CD4-positive, alpha-beta T cell treated with Interleukin-6 for 4 hours (primary cell): Measurements from ENCODE around the gene PRPF38B.

Experiments
- DNase-seq: peaks from one replicate; pipeline ENCODE4 v3.0.0-alpha.2; 2020; ENCODE audit warnings: mixed read lengths

PRPF38B gene

DNA sequence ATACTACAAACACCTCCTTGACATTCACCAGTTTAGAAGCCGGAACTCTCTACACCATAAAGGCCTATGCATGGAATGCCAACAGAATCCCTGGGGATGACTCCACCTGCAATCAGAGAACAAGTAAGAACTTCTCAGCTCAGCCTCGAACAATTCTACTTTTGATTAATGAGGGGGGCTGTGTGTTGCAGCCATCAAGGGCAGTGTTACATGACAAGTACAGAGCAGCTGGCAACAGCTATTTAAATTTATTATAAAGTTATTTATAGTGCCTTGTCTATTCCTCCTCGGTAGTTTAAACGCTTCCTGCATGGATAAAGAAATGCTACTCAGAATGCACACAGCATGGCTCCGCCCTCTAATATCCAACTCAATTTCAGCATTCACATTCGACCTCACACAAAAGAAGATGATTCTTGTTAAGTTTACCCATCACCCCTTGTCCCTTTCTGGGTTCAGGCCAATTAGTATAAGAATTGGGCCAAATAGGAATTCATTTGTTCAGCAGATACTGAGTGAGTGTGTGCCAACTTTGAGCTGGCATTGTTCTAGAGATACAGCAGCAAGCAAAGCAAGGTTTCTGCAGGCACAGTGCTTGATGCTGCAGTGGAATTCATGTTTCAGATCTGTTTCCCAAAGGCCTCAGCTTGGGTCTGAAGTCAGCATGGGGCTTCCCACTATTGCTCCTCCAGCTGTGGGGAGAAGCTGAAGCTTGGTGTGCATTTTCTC is 27.0 kb downstream of the PRPF38B start:
- no peak for DNase-seq

DNA sequence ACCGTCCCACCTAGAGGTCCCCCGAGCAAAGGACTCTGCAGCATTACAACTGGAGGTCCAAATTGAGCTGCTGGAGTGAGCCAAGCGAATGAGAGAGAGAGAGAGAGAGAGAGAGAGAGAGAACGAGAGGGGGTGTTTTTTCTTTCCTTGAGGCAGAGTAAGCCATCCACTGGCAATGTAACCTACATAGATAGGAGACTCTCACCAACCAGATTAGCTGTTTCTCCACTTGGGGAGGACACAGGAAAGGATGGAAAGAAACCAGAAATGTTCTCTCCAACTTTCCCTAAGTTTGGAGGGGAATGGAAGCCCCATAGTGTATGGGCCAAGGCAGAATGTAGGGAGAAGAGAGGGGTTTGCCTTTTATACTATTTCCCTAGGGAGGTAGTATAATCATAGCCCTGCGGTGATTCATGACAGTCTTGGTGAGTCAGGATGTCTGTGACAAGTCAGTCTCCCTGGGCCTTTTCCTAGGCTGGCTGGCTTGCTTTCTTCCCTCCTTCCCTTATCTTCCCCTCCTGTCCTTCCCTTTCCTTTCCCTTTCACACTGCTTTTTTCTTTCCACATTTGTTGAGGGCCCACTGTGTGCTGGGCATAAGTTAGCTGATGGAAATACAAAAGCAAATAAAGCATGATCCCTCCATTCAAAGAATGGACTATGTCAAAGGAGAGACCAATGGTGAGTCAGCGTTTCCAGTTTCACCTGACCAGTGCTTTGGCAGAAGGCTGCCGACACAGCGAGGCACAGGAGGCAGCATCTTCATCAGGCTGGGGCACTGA is 27.7 kb downstream of the PRPF38B start:
- DNase-seq: no peak

DNA sequence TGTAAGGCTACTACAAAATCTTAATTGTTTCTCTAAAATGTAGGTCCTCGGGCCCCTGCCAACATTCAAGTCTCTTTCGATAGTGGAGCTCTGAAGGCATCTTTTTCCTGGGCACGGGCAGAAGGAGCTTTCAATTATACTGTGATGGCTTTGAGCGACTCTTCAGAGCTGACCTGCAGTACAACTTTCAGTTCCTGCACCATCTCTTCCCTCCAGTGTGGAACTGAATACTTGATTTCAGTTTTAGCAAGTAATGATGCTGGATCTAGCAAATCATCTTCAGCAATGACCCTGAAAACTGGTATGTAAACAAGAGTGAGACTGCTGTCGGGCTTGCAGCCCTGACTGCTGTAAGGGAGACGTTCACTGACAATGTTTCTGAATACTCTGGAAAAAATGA is 30.2 kb downstream of the PRPF38B start:
- no peak for DNase-seq

DNA sequence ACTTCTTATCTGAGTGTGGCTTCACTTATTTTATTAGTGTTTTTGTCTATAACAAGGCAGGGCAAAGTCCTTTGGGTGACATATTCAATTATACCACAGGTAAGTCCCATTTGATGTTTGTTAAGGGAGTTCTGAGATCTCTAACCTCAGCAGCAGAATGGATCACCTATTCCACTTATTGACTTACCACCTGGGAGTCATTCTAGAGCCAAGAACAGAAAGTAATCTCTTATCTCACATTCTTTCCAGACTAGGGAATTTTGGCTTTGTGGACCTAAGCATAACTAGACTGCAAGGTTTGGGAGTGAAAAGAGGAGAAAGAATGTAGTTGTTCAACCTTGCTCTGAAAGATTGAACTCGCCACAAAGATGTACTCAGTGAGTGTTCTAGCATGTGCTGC is 33.8 kb downstream of the PRPF38B start:
- no peak for DNase-seq

DNA sequence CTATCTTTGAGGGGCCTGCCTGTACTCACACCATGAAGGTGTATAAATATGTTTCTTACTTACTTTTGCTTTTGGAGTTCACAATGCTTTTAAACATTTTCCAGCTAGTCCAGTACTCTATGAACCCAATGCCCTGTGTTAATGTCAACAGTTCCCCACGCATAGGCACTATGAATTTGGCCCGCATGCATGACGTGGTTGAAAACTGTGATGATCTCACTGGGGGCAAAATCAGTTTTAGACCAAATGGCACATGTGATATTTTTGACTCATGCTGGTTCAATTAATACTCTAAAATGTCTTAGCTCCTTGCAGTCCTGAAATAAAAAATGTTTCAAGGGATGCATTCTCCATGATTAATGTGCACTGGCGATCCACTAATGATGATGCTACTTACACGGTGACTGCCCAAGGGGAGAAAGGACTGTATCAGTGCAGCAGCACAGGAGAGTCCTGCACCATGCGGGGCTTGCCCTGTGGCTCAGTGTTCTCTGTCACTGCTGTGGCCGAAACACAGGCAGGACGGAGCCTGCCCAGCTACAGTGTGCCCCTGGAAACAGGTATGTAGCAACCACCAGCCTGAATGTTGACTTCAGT is 36.3 kb downstream of the PRPF38B start:
- no peak for DNase-seq

DNA sequence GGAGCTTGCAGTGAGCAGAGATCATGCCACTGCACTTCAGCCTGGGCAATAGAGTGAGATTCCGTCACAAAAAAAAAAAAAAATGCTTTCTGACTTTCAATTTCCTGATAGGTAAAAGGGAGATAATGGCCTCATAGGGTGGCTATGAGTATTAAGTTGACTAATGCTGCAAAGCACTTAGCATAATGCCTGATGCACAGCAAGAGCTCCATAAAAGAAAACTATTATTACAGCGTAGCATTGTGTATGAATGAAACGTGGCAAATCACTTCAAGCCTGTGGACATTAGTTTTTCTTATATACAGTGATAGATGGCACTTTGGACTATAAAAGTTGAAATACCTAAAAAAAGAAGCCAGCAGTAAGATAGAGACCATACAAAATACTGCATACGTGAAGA is 37.4 kb downstream of the PRPF38B start:
- no peak for DNase-seq

DNA sequence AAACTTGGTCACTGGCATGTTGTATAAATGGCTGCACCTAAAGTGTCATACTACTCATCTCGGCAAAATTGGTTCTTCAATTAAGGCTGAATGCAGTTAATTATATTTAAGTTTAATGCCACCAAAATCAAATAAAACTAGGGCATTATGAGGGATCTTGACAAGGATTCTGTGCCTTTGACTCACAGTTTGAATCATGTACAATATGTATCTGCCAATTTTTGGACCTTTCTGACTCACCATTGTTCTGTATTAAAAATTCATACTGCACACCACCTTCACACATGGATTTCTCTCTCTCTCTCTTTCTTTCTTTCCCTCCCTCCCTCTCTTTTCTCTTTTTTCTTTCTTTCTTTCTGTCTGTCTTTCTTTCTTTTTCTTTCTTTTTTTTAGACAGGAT is 40.3 kb downstream of the PRPF38B start:
- no peak for DNase-seq

DNA sequence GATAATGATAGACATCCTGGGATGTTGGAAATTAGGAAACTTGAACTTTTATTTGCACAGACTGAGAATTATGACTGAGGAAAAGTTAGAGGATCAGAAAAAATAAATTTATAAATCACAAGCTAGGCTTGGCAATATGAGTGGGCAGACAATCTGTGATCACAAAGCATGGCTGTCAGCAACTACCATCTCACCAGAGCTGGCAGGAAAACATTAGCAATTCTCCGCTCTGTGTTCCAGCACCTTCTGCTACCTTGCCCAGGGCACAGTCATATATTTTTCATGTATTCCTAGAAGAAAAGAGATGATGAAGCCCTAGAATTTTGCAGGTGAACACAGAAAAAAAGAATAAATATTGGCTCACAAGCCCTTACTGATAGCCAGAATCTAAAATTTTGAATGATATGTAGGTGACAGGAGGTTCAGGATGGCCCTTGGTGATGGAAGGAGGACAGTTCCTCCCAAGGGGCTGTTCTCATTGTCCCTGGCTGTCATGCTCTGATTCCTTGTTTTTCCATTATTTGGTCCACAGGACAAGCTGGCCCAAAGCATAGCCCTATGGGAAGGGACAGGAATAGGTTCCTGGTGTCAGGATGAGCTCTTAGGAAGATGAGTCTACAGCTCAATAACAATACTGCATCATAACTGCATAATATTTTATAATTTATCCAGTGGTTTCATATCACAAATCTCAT is 42.2 kb downstream of the PRPF38B start:
- no peak for DNase-seq

DNA sequence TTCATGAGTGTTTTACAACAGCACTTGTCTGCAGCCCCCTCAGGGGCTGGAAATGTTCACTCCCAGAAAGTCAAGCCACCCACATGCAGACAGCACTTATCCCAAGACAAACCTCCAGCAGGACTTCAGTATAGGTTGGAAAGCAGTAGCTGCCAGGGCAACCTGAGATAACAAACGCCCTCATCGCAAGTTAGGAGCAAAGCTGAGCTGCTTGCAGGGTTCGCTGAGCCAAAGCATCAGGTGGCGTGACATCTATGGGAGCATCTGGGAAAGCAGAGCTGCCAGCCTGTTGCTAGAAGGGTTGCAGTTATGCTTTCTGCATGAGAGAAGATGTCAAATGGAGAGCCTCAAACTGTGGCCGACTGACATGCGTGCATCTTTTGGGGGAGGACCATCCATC is 50.1 kb downstream of the PRPF38B start:
- DNase-seq: no peak

DNA sequence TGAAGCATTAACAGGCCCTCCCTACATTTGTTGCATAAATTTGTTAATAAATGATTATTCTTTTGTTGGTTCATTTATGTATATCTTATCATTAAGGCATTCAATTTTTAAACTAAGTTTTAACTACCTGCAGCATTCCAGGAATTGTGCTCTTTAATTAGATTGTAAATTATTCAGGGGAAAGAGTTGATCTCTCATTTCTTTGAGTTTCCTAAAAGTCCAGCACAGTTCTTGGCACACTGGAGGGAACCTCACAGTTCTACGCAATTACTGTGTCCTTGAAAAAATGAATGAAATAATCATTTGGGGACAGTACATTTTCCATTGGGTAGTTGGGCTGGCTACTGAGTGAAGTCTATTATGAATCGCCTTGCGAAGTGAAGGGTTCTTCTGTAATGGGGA is 53.9 kb downstream of the PRPF38B start:
- no peak for DNase-seq

DNA sequence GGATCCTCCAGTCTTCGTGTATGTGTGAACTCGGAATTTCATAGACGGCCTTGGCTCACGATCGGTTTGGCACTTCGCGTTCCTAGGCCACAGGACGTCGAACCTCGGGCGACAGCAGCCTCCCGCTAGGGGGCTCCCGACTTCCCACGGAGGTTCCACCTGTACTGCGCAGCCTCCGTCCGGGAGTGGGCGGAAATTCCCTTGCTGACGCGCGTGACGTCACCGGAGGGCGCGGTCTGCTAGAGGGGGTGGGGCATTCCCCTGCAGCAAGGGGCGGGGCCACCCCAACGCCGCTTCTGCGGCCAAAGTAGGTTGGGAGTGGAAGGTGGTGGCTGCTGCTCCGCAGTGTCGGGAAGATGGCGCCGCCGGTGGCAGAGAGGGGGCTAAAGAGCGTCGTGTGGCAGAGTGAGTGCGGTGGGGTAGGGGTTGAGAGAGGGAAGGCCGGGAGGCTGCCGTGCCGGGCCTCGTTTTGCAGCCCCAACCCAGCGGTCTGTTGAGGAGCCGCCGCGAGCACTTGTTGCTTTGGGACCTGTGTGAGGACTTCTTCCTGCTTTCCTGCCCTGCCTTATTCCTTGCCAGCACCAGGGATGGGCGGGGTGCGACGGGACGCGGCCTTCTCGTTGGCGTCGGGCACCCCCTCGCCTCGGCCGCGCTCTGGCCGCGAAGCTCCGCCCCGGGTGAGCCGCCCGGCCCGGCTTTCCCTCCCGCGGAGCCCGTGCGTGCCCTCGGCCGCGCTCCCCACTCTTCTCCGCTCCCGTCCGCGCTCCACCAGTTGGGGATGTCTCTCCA is 54.5 kb downstream of the PRPF38B start, which contains the start of gene STXBP3:
TSS of gene STXBP3 (plus strand) at position 293 of the 789 bp plus-strand sequence. CDS start at position 357, 64 bp downstream.
- DNase-seq: peak; percentile 100

DNA sequence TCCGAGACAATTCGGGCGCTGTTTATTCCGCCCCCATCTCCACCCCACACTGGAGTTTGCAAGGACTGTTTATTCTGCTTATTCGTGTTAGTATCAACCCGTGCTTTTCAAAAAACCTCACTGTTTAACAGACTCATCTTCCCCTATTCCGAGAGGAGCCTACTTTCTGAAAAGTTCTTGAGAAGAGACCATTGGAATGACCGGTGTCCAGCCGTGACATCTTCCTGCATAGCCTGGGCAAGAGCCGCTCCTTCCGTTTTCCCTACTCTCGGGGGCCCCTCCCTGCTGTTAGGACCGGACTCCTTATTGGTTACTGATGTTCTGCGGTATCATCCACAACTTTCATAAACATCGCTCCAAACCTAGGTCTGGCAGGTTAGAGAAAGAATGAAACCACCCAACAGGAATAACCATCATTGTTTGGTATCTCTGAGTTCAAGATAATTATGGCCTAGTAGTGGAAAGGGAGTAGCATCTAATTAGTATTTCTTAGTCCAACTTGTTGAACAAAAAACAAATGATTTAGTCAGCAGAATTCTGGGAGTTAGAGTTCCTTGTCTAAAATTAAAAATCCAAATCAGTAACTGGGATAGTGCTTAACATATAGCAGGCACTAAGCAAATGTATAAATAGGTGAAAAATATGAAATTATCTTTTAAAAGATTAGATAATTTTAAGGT is 55.2 kb downstream of the PRPF38B start:
- peak; percentile 36 for DNase-seq

DNA sequence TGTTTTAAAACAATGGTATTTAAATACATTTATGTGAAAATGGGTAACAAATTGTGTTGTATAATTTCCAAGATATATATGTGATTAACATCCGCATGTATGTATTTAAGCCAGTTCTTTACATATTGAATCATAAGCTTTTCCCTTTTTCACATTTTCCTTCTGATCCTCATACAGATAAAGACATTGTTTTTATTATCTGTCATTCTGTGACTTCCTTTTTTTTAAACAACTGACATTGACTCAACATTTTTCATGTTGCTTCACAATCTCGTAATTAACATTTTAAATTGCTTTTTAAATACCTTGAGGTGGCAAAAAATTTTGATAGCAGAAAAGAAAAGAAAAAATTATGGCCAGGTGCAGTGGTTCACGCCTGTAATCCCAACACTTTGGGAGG is 55.8 kb downstream of the PRPF38B start:
- no peak for DNase-seq

DNA sequence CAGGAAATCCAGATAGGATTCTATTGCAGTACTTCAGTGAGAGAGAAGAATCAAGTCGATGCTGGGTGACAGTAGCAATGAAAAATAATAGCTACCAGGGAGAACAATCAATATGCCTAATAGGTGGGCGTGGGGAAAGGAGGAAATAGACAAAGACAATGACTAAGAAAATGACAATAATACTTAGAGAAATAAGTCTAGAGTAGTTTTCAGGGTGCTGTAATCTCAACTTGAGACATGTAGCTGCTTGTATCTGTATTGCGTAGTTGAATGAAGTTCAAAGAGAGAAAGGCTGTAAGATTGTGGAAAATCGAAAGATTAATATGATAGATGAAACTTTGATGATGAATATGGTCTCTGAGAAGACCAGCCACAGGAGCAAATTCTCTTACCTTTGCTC is 57.0 kb downstream of the PRPF38B start:
- no peak for DNase-seq

DNA sequence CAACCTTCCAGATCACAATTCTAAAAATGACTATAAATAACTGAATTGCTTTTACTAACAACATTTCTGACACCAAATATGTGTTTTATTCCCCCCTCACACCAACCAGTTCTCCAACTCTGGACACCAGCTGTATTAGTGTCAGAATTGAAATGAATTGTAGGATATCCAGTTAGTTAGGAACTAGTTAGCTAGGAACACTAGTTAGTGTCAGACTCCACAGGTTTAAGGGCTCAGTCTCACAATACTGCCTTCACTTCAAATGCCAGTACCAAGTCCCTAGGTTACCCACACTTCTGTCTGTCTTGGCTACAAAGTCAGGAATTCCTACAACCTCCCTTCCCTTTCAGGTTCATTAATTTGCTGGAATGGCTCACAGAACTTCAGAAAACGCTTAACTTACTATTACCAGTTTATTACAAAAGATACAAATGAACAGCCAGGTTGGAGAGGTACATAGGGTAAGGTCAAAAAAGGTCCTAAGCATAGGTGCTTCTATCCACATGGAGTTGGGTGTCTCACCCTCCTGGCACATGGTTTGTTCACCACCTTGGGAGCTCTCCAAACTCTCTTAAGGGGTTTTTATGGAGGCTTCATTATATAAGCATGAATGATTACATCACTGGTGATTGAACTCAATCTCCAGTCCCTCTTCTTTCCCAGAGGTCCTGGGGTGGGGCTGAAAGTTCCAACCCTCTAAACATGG is 58.5 kb downstream of the PRPF38B start:
- DNase-seq: no peak
